Activated CD8-positive, alpha-beta T cell treated with anti-CD3 and anti-CD28 coated beads for 36 hours (primary cell): ENCODE results near the gene MED29. TPM values are rescaled to one million over a fixed set of nuclear protein-coding genes. Genes with fewer than 3 reads are reported as not detected.
A peak's percentile ranks its signal among the peaks of the same experiment; 100 is the strongest.

Source experiments
- ATAC-seq: fragments of 200-7000 bp; cut with Tn5 transposase; one replicate; pipeline ENCODE4 v1.10.0; 2021; ENCODE audit warnings: mild to moderate bottlenecking, moderate library complexity
- CTCF ChIA-PET: fragments of 350-600 bp; sonication (Branson Sonifier 250); formaldehyde crosslinking; loops from one replicate; lab custom pipeline; 2021; ENCODE audit warnings: antibody characterized with exemption; lab: Charles Lee
- POLR2A ChIA-PET: fragments of 350-600 bp; sonication (Branson Sonifier 250); formaldehyde crosslinking; loops from one replicate; lab custom pipeline; 2021; ENCODE audit warnings: antibody characterized with exemption; lab: Charles Lee
- DNase-seq: peaks from one replicate; pipeline ENCODE4 v3.0.0-alpha.2; 2020
- H3K27ac Mint-ChIP-seq: one replicate; pipeline ENCODE4 v1.8.0; 2021; ENCODE audit warnings: mild to moderate bottlenecking, mixed read lengths
- H3K27me3 Mint-ChIP-seq: one replicate; pipeline ENCODE4 v1.8.0; 2021; ENCODE audit warnings: mixed read lengths
- H3K36me3 Mint-ChIP-seq: one replicate; pipeline ENCODE4 v1.8.0; 2021; ENCODE audit warnings: low read depth, mixed read lengths
- H3K4me1 Mint-ChIP-seq: one replicate; pipeline ENCODE4 v1.8.0; 2021; ENCODE audit warnings: low read depth, mixed read lengths
- H3K4me3 Mint-ChIP-seq: one replicate; pipeline ENCODE4 v1.8.0; 2021; ENCODE audit warnings: mild to moderate bottlenecking, moderate library complexity, mixed read lengths
- H3K9me3 Mint-ChIP-seq: one replicate; pipeline ENCODE4 v1.8.0; 2021; ENCODE audit warnings: mixed read lengths
- intact Hi-C: fragments of 100-400 bp; cut with micrococcal nuclease; formaldehyde crosslinking; loops from one replicate; pipeline ENCODE4 v1.10.0; 2022
- total RNA-seq, 2 experiments: library from RNA; stranded (reverse); gene quantifications; one replicate each; pipeline ENCODE4 v1.2.3, GENCODE V29; 2021
- TF ChIP-seq, protein P1 (sequence below): fragments of 200-600 bp; IDR thresholded peaks from one replicate; pipeline ENCODE4 v1.8.0; 2022; ENCODE audit warnings: antibody characterized with exemption, mild to moderate bottlenecking

The MED29 gene
- total RNA-seq = 10 to 100 TPM; 19.5 to 19.8 TPM

DNA sequence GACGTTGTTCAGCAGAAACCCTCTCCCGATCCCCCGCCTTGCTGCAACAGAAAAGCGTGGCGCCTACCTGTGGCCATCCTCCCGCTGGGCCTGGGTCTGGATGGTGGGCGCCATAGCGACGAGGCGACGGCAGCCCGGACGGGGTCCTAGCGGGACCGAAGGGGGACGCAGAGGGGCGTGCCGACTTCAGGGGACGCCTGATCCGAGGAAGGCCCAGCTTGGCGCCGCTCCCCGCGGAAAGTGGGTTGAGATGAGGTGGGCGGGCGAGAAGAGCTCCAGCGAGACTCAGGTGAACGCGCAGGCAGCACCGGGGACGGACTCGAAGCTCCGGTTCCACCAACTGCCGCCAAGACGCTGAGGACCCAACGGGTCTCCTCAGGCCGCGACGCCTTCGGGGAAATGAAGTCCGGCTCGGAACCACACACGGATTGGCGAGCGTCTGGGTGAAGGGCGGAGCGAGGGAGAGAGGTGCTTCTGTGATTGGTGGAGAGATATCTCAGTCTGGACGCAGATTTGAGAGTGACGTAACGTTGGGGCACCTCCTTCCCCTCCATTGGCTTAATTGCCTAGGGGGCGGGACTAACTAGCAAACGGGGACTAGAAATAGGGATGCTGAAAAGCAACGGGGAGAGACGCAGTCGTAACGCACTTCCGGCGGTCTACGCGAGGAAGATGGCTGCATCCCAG, at the start of gene MED29, which contains the start of gene PAF1:
MED29 (plus strand) TSS at position 628 of the 687 bp plus-strand sequence; CDS start at position 673, 45 bp downstream.
PAF1 (minus strand) TSS at position 356 of the 687 bp plus-strand sequence; CDS start at position 114, 242 bp downstream.
- peak; percentile 98 for DNase-seq
- H3K4me1 Mint-ChIP-seq = peaks cover 37% of the 10 kb centered on the region
- no peaks in the 10 kb centered on the region for H3K9me3 Mint-ChIP-seq
- peaks cover 47% of the 10 kb centered on the region for H3K36me3 Mint-ChIP-seq
- CTCF ChIA-PET = interaction anchor here (1.0 to 2.1 kb wide), 12 partner anchors 10 to 142 kb away, joined by 3 to 17 read pairs (median 4); partner anchors contain the start of genes EID2B, GMFG, PLEKHG2 and SAMD4B
- TF ChIP-seq, protein P1, sequence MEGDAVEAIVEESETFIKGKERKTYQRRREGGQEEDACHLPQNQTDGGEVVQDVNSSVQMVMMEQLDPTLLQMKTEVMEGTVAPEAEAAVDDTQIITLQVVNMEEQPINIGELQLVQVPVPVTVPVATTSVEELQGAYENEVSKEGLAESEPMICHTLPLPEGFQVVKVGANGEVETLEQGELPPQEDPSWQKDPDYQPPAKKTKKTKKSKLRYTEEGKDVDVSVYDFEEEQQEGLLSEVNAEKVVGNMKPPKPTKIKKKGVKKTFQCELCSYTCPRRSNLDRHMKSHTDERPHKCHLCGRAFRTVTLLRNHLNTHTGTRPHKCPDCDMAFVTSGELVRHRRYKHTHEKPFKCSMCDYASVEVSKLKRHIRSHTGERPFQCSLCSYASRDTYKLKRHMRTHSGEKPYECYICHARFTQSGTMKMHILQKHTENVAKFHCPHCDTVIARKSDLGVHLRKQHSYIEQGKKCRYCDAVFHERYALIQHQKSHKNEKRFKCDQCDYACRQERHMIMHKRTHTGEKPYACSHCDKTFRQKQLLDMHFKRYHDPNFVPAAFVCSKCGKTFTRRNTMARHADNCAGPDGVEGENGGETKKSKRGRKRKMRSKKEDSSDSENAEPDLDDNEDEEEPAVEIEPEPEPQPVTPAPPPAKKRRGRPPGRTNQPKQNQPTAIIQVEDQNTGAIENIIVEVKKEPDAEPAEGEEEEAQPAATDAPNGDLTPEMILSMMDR = no peak
- peak within 1 kb of the TSS; percentile 97 for H3K4me3 Mint-ChIP-seq
- H3K27me3 Mint-ChIP-seq = no peaks in the 10 kb centered on the region
- intact Hi-C loops = loop anchor here (2.0 kb wide), 1 partner anchor 40 kb away; no protein-coding TSS in a partner anchor
- peak; percentile 94 for ATAC-seq
- POLR2A ChIA-PET = interaction anchor here (0.9 to 3.9 kb wide), 19 partner anchors 9 to 148 kb away, joined by 3 to 27 read pairs (median 5); partner anchors contain the start of genes GMFG, PLEKHG2, RPS16 and ZFP36
- H3K27ac Mint-ChIP-seq = peak within 1 kb of the TSS; percentile 99

DNA sequence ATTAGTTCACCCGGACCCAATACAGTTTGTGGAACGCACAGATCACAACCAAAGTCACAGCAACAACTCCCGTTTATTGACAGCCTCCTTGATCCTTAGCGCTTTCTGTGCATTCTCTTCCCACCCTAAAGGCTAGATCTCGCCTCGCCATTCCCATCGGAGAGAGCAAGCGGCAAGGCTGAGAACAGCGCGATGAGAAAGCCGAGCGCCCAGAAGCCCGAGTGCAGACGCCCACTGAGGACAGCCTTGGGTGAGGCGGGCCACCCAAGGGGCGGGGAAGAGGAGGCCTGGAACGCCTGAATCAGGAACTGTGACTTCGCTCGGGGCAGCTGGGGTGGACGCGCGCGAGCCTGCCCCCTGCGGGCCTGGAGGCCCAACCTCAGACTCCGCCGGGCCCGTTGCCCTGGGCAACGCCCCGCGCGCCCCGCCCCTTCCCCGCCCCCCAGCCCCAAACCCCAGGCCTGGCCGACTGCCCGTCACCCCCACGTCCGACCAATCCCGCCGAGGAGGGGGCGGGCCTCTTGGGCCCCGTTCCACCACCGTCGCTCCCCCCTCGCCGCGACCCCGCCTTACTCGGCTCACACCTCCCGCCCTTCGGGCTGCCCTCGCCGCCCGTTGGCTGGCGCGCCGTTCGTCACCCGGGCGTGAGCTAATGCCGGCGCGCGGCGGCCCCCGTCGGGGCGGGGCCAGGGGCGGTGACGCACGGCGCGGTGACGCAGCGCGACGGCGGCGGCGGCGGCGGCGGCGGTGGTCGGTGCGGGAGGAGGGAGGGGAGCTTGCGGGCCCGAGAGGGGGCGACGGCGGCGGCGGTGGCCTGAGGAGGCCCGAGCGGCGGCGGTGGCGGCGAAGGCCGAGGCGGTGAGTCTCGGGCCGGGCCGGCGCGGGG, 49.2 kb upstream of the MED29 start, which contains the start of gene SAMD4B:
SAMD4B (plus strand) TSS at position 703 of the 886 bp plus-strand sequence. CDS start 14,473 bp downstream, outside the sequence.
- H3K4me3 Mint-ChIP-seq = peak within 1 kb of the TSS; percentile 88
- peaks cover 5% of the 10 kb centered on the region for H3K36me3 Mint-ChIP-seq
- H3K27me3 Mint-ChIP-seq = no peaks in the 10 kb centered on the region
- H3K9me3 Mint-ChIP-seq = peaks cover 1% of the 10 kb centered on the region
- TF ChIP-seq, protein P1 = peak; percentile 79
- ChIA-PET CTCF (interaction anchor here (0.6 to 2.4 kb wide), 9 partner anchors 8 to 70 kb away, joined by 3 to 15 read pairs (median 4); partner anchors contain the start of genes MED29, PAF1 and PLEKHG2), POLR2A (interaction anchor here (0.6 to 1.8 kb wide), 13 partner anchors 9 to 190 kb away, joined by 3 to 7 read pairs (median 4); partner anchors contain the start of genes MED29, PAF1, RPS16 and ZFP36)
- DNase-seq = peak; percentile 99
- ATAC-seq = peak; percentile 92
- peaks cover 66% of the 10 kb centered on the region for H3K4me1 Mint-ChIP-seq
- peak within 1 kb of the TSS; percentile 94 for H3K27ac Mint-ChIP-seq
- intact Hi-C loops = no loop called here

DNA sequence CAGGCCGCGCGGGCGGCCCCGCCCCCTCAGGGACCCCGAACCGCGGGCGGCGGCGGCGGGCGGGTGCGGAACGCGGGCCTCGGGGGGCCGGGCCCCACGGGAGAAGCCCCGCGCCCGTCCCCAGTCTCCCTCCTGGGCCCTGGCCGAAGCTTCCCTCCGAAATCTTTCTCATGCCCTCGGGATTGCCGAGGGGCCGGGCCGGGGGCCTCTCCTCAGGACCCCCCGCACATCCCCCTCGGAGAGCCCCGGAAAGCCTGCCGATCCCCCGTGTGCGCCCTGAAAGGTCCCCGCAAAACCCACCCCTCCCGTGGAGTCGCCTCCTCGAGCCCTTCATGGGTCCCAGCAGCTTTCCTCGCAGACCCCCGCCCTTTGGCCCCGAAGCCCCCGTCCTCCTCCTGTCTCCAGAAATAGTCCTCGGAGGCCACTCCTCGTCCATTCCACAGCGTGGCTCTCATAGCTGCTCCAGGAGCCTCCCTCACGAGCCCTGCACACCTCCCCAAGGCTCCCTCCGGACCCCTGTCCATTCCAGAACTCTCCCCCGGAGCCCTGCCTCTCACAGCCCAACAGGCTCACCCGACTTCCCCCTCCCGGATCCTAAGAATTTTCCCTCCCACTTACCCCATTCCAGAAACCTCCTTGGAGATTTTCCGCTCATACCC, 48.4 kb upstream of the MED29 start:
- peak overlapping the region; percentile 75 for H3K27ac Mint-ChIP-seq
- TF ChIP-seq, protein P1 = no peak
- intact Hi-C loops = no loop called here
- ChIA-PET CTCF (interaction anchor here (0.6 to 2.4 kb wide), 9 partner anchors 7 to 69 kb away, joined by 3 to 15 read pairs (median 4); partner anchors contain the start of genes MED29, PAF1 and PLEKHG2), POLR2A (interaction anchor here (0.6 to 1.8 kb wide), 12 partner anchors 8 to 190 kb away, joined by 3 to 7 read pairs (median 4); partner anchors contain the start of genes RPS16 and ZFP36)
- peaks cover 67% of the 10 kb centered on the region for H3K4me1 Mint-ChIP-seq
- no peak for ATAC-seq
- H3K9me3 Mint-ChIP-seq = peaks cover 1% of the 10 kb centered on the region
- peak overlapping the region; percentile 79 for H3K4me3 Mint-ChIP-seq
- peaks cover 5% of the 10 kb centered on the region for H3K36me3 Mint-ChIP-seq
- no peak for DNase-seq
- H3K27me3 Mint-ChIP-seq = no peaks in the 10 kb centered on the region

DNA sequence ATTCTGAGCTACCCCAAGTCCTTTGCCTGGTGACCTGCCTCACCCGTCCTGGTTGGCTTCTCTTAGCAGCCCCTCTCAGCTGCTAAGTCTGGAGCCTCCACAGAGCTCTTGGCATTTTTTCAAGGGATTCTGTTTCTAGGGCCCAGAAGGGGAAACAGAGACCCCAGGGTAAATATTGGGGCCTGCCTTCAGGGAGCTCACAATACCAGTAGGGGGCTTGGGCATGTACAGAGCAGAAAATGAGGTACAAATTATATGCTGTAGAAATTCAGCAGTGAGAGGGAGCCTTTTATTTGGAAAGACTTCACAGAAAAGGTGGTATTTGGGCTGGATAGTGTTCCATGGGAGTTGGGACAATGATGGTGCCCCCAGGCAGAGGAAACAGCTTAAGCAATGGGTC, 45.2 kb upstream of the MED29 start:
- Mint-ChIP-seq H3K27me3 (no peaks in the 10 kb centered on the region), H3K36me3 (peaks cover 14% of the 10 kb centered on the region), H3K9me3 (no peaks in the 10 kb centered on the region), H3K4me1 (peaks cover 63% of the 10 kb centered on the region), H3K27ac (no peak overlapping the region), H3K4me3 (no peak overlapping the region)
- TF ChIP-seq, protein P1 = no peak
- intact Hi-C loops = no loop called here
- CTCF ChIA-PET = interaction anchor here (0.8 to 1.9 kb wide), 4 partner anchors 8 to 52 kb away, joined by 3 to 5 read pairs (median 4); partner anchors contain the start of gene GMFG
- DNase-seq = no peak
- POLR2A ChIA-PET = interaction anchor here (1.1 to 1.9 kb wide), 3 partner anchors 45 to 90 kb away, joined by 3 to 6 read pairs (median 5); partner anchors contain the start of genes MED29, PAF1 and RPS16
- no peak for ATAC-seq
